HG03097 (cell line): ENCODE results near the gene PLEKHA3.
"Not testable (repeated sequence)": the region's sequence is repeated elsewhere in the genome, so short reads cannot be mapped to it uniquely, and the experiment has no call there.

Source experiments
- ATAC-seq: cut with Tn5 transposase; IDR thresholded peaks from one replicate; pipeline ENCODE4 v1.9.1; 2021; ENCODE audit not compliant: unreplicated experiment, low FRiP score

The PLEKHA3 gene

GRCh38 chr2:178480227-178481181, at the start of gene PLEKHA3:
TSS of gene PLEKHA3 (plus strand) at chr2:178480457. CDS start at chr2:178480870, 413 bp downstream.
- peak; percentile 53 for ATAC-seq

DNA sequence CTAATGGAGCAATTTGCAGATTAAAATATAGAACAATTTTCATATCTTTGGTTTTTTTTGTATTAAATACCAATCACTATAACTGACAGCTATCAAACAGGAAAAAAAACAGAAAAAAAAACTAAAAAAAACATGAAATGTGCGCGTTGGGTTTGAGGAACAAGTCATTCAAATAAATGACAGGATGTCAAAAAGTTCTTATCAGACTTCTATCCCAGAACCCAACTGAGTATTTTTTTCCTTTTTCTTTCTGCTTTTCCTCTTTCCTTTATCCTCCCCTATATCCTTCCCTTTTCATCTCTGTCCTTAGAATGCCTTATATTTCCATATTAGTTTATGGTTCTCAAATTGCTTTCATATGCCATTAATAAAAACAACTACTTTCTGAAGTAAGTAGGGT, 43.6 kb upstream of the PLEKHA3 start:
- ATAC-seq = no peak

GRCh38 chr2:178441426-178441825, 38.8 kb upstream of the PLEKHA3 start:
- ATAC-seq = no peak

DNA sequence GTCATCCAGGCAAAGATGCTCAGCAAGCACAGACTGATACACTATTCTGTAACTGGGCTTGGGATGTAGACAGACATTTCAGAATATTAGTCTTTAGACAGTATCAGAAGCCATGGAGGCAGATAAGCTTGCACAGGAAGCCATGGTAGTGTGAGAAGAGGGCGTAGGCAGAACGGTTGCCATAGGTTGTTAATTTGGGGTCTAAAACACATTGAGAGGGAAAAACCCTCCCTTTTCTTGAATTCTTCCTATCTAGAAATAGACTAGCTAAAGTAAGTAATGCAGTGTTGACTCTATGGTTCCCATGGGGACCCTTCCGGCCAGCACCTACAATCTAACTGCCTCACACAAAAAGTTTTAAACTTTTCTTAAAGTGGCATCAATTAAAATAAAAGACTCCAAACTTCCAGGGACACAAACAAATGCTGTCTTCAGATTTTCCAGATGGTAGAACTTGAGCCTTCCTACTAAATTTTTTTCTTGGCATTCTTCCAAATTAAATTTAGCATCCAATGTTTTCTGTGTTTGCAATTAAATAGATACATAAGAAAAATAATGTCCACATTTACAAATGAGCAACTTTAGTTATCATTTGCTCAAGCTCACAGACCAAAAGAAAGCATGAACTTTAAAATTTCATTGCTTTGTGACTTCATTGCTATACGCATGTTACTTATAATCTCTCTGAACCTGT, 31.1 kb upstream of the PLEKHA3 start:
- ATAC-seq = no peak

DNA sequence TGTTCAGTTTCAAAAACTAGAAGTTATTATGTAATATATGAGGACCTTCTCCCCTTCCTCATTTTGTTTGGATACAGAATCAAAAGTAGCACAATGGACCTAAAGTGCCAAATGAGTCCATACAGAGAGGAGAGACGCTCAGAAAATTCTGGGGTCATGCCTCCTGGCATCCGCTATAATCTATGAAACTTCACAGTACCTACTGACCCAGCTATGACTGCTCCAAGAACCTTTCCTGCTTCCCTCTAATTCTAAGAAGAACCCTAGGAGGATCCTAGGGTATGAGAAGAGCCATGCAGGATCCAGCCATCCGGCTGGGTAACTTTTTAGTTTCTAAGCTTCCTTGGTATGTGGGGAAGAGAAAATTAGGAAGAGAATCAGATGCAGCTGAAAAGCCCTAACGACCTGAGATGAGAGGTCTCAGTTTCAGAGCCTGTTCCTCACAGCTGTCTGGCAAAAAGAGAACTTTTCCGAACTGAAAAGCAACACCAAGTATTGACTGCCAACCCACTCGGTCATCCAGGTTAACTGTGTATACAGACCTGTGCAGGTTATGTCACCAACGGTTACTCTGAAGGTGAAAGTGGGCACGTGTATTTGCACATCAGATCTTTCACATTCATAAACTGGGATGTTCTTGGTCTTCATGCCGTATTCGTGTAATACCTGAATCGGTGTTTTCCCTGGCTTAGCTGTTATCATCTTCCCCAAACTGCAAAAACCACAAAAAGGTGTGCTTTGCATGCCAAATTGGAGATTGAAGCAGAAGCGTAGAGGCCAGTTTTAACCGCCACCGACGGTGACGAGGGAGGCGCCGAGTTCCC, 30.3 kb upstream of the PLEKHA3 start:
- peak; percentile 10 for ATAC-seq

DNA sequence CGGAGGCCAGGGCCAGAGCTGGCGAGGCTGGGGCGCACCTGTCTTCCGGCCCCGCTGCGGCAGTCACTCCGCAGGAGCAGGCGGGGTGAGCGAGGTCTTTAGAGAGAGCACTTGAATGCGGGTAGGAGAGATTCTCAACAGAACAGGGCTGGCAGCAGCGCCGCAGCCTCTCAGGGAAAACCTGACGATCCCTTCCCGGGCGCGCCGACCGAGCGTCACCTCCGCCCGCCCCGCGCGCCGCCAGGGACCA, 29.8 kb upstream of the PLEKHA3 start:
- ATAC-seq = peak; percentile 39

GRCh38 chr2:178450774-178451525, 29.3 kb upstream of the PLEKHA3 start, which contains the start of the genes PJVK and PRKRA:
TSS of gene PJVK (plus strand) at chr2:178451378. CDS start at chr2:178453410, 2,032 bp downstream.
TSS of gene PRKRA (minus strand) at chr2:178451175. CDS start at chr2:178451030, 145 bp downstream.
- peak; percentile 89 for ATAC-seq

GRCh38 chr2:178452334-178452733, 27.9 kb upstream of the PLEKHA3 start:
- no peak for ATAC-seq

DNA sequence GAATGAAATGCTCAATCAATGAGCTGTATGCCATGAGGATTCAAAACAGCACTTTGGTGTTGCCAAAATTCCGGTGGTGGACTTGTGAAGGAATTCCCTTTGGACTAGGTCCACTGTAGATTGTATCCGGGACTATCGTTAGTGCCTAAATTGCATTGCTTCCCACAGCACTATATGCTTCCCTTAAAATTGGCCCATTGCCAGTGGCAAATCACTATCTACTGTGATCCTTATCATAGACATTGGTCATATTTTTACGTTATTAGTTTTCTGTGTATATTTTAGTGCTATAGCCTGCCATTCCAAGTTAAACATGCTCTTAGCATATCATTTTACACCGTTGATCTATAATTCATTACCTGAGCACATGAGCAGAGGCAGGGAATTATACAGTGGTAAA, 27.4 kb upstream of the PLEKHA3 start:
- ATAC-seq = no peak

- ATAC-seq = no peak
Measured at GRCh38 chr2:178455947-178456346, 24.3 kb upstream of the PLEKHA3 start.

DNA sequence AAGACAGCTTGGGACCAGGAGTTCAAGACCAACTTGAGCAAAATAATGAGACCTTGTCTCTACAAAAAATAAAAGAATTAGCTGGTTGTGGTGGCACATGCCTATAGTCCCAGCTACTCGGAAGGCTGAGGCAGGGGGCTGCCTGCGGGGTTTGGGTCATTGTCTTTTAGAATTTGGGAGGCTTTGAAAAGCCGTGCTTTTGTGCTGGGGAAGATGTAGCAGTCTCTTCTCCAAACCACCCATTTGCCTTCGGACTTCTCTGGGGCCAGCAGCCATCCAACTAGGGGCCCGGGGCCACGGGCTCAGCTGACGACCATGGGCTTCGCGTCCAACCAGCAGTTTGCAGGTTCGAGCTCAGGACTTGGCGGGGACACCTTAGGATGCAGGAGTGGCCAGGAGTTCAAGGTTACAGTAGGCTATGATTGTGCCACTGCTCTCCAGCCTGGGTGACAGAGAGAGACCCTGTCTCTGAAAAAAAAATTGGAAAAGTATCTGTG, 22.8 kb upstream of the PLEKHA3 start:
- ATAC-seq = no peak

DNA sequence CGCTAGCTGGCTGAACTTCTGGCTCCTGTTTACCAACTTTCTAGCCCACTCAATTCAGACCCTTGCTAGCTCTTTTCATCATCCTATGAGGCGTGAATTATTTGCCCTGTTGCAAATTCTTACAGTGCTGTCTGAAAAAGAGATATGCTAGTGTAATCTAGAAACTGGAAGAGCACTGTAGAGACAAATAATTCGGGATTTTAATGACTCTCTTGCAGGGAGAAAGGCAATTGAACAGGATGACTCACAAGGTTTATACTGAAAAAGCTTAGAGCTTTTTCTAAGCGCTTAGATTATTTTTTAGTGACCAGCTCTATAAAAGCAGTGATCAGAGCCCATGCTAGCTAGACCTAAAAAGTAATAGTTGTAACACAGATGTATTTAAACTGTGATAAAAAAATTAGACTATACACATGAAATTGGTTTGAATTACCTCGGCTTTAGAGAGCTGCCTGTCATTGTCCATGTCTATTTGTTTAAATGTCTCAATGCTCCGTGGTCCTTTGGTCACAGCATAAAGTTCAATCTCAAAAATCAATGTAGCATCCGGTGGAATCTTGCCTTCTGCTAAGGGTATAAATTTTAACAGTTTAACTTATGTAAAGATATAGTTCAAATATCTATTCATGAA, 10.9 kb upstream of the PLEKHA3 start:
- ATAC-seq = no peak

- ATAC-seq = not testable (repeated sequence)
Measured at GRCh38 chr2:178471313-178471712, 8.9 kb upstream of the PLEKHA3 start.

GRCh38 chr2:178473373-178473772, 6.9 kb upstream of the PLEKHA3 start:
- no peak for ATAC-seq

DNA sequence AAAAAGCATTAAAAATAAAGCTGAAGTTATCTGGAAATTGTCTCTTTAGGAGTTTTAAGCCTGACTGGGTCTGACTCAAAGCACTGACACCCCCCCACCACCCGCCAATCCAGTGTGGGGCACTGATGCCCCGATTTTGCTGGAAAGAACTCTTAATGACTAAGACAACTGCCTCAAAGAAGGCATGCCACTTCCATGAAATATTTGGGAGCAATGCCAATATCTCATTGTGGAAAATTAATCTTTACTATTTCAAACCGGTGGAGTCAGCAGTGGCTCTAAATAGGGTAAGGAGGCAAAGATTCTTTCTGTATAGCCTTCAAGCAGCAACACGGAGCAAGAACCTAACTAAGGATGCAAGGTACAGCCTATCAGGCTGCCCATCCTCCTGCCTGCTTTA, 6.3 kb upstream of the PLEKHA3 start:
- ATAC-seq = no peak

GRCh38 chr2:178474560-178474959, 5.7 kb upstream of the PLEKHA3 start:
- no peak for ATAC-seq

- no peak for ATAC-seq
Measured at GRCh38 chr2:178476477-178476876, 3.8 kb upstream of the PLEKHA3 start.

GRCh38 chr2:178477443-178478129, 2.7 kb upstream of the PLEKHA3 start:
- ATAC-seq = no peak

DNA sequence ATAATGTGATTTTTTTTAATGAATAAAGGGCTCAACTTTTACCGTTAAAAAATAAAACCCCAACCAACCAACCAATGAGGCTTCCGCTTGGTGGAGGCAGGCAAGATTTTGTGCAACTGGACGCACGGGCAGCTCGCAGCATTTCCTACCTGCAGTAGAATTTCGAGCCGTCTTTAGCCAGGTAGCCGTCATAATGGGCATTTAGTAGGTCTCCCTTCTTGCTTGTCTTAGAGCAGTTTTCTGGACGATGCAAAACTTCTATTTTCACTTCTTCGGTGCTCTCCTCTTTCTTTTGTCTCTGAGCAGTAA, 2.2 kb upstream of the PLEKHA3 start:
- no peak for ATAC-seq
